ENCODE measurements around the gene FAM47E.

DNA sequence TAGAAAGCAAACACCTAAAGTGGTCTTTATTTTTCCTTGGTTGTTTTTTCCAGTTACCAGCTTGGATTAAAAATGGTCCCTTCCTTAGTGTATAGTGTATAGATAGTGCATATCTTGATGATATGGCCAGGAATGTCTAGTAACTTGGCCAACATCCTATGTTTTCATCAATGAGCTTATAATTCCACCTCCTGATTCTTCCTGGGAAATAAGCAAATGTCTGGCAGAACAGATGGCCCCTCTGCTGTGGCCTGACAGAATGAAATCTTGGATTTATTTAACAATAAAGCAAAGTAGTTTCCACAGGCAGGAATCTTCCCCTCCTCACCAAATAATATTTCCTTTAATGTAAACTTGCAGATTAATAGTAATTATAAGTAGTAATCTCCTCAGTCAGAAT, 44.0 kb upstream of the FAM47E start:
- TF ChIP-seq ZNF146 (tag by site-specific recombination; IDR thresholded peaks at IDR 0.05), result no peak
- TF ChIP-seq, protein P1, sequence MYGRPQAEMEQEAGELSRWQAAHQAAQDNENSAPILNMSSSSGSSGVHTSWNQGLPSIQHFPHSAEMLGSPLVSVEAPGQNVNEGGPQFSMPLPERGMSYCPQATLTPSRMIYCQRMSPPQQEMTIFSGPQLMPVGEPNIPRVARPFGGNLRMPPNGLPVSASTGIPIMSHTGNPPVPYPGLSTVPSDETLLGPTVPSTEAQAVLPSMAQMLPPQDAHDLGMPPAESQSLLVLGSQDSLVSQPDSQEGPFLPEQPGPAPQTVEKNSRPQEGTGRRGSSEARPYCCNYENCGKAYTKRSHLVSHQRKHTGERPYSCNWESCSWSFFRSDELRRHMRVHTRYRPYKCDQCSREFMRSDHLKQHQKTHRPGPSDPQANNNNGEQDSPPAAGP (tag by site-specific recombination; IDR thresholded peaks at IDR 0.05), result no peak
- TF ChIP-seq RBAK (tag by site-specific recombination; IDR thresholded peaks at IDR 0.05), result no peak
- TF ChIP-seq, protein P2, sequence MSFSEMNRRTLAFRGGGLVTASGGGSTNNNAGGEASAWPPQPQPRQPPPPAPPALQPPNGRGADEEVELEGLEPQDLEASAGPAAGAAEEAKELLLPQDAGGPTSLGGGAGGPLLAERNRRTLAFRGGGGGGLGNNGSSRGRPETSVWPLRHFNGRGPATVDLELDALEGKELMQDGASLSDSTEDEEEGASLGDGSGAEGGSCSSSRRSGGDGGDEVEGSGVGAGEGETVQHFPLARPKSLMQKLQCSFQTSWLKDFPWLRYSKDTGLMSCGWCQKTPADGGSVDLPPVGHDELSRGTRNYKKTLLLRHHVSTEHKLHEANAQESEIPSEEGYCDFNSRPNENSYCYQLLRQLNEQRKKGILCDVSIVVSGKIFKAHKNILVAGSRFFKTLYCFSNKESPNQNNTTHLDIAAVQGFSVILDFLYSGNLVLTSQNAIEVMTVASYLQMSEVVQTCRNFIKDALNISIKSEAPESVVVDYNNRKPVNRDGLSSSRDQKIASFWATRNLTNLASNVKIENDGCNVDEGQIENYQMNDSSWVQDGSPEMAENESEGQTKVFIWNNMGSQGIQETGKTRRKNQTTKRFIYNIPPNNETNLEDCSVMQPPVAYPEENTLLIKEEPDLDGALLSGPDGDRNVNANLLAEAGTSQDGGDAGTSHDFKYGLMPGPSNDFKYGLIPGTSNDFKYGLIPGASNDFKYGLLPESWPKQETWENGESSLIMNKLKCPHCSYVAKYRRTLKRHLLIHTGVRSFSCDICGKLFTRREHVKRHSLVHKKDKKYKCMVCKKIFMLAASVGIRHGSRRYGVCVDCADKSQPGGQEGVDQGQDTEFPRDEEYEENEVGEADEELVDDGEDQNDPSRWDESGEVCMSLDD (tag by site-specific recombination; IDR thresholded peaks at IDR 0.05), result no peak
- TF ChIP-seq, protein P3, sequence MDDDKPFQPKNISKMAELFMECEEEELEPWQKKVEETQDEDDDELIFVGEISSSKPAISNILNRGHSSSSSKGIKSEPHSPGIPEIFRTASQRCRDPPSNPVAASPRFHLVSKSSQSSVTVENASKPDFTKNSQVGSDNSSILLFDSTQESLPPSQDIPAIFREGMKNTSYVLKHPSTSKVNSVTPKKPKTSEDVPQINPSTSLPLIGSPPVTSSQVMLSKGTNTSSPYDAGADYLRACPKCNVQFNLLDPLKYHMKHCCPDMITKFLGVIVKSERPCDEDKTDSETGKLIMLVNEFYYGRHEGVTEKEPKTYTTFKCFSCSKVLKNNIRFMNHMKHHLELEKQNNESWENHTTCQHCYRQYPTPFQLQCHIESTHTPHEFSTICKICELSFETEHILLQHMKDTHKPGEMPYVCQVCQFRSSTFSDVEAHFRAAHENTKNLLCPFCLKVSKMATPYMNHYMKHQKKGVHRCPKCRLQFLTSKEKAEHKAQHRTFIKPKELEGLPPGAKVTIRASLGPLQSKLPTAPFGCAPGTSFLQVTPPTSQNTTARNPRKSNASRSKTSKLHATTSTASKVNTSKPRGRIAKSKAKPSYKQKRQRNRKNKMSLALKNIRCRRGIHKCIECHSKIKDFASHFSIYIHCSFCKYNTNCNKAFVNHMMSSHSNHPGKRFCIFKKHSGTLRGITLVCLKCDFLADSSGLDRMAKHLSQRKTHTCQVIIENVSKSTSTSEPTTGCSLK (tag by site-specific recombination; IDR thresholded peaks at IDR 0.05), result no peak
- TF ChIP-seq, protein P4, sequence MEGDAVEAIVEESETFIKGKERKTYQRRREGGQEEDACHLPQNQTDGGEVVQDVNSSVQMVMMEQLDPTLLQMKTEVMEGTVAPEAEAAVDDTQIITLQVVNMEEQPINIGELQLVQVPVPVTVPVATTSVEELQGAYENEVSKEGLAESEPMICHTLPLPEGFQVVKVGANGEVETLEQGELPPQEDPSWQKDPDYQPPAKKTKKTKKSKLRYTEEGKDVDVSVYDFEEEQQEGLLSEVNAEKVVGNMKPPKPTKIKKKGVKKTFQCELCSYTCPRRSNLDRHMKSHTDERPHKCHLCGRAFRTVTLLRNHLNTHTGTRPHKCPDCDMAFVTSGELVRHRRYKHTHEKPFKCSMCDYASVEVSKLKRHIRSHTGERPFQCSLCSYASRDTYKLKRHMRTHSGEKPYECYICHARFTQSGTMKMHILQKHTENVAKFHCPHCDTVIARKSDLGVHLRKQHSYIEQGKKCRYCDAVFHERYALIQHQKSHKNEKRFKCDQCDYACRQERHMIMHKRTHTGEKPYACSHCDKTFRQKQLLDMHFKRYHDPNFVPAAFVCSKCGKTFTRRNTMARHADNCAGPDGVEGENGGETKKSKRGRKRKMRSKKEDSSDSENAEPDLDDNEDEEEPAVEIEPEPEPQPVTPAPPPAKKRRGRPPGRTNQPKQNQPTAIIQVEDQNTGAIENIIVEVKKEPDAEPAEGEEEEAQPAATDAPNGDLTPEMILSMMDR (tag by site-specific recombination; IDR thresholded peaks at IDR 0.05), result no peak
- no peak for TF ChIP-seq TCF7L2 (IDR thresholded peaks at IDR 0.05; ENCODE audit: borderline replicate concordance, low read depth, low read length)
- TF ChIP-seq ZNF24 (tag by site-specific recombination; IDR thresholded peaks at IDR 0.05), result no peak
- TF ChIP-seq ZBTB7A (tag by site-specific recombination; IDR thresholded peaks at IDR 0.05; ENCODE audit: low read depth), result no peak
- TF ChIP-seq MZF1 (tag by site-specific recombination; IDR thresholded peaks at IDR 0.05; ENCODE audit: borderline replicate concordance), result no peak
- no peak for TF ChIP-seq ZNF324 (tag by site-specific recombination; IDR thresholded peaks at IDR 0.05)
- TF ChIP-seq ZSCAN16 (tag by site-specific recombination; IDR thresholded peaks at IDR 0.05), result no peak
- TF ChIP-seq ZNF354C (tag by site-specific recombination; IDR thresholded peaks at IDR 0.05; ENCODE audit: borderline replicate concordance, low read depth), result no peak
- TF ChIP-seq ZBTB1 (tag by site-specific recombination; IDR thresholded peaks at IDR 0.05), result no peak

Measured in HEK293 (cell line).